ENCODE data around the gene PTGES2.

Gene PTGES2

DNA sequence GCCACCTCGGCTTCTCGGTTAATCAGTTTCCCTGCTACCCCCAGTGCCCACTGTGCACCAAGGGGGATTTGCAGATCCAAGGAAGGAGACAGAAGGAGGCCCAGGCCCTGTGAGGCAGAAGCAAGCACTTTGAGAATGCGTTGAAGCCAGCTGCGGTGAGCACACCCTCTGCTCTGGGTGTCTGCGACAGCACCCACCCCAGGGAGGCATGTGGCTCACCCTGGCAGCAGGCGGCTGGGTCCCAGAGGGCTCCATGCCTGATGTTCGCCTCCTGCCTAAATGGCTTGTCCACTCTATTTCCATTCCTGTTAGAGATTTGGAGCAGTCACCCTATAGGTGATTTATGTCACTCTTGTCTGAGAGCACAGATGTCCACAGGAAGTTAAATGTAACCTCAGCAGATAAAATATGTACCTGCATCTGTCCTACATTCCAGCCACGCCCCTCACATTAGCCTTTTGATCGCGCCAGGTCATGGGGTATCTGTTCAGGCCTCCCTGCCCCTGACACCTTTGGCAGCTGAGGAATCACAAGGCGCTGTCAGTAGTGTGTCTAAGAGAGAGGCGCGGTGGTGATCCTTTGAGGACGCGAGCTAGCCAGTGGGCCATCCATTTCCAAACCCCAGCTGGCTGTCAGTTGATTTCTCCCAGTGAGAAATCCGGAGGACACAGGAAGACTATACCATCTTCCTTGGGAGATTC lies 28.1 kb downstream of the PTGES2 start:
- DNase-seq (ENCODE audit: low read depth) = no peak
- no peak overlapping the region for H3K4me3 ChIP-seq (ENCODE audit: low read depth, low read length)
- TF ChIP-seq, protein P1, sequence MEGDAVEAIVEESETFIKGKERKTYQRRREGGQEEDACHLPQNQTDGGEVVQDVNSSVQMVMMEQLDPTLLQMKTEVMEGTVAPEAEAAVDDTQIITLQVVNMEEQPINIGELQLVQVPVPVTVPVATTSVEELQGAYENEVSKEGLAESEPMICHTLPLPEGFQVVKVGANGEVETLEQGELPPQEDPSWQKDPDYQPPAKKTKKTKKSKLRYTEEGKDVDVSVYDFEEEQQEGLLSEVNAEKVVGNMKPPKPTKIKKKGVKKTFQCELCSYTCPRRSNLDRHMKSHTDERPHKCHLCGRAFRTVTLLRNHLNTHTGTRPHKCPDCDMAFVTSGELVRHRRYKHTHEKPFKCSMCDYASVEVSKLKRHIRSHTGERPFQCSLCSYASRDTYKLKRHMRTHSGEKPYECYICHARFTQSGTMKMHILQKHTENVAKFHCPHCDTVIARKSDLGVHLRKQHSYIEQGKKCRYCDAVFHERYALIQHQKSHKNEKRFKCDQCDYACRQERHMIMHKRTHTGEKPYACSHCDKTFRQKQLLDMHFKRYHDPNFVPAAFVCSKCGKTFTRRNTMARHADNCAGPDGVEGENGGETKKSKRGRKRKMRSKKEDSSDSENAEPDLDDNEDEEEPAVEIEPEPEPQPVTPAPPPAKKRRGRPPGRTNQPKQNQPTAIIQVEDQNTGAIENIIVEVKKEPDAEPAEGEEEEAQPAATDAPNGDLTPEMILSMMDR (IDR thresholded peaks at IDR 0.05; ENCODE audit: low read depth, low read length, missing control alignments) = no peak

DNA sequence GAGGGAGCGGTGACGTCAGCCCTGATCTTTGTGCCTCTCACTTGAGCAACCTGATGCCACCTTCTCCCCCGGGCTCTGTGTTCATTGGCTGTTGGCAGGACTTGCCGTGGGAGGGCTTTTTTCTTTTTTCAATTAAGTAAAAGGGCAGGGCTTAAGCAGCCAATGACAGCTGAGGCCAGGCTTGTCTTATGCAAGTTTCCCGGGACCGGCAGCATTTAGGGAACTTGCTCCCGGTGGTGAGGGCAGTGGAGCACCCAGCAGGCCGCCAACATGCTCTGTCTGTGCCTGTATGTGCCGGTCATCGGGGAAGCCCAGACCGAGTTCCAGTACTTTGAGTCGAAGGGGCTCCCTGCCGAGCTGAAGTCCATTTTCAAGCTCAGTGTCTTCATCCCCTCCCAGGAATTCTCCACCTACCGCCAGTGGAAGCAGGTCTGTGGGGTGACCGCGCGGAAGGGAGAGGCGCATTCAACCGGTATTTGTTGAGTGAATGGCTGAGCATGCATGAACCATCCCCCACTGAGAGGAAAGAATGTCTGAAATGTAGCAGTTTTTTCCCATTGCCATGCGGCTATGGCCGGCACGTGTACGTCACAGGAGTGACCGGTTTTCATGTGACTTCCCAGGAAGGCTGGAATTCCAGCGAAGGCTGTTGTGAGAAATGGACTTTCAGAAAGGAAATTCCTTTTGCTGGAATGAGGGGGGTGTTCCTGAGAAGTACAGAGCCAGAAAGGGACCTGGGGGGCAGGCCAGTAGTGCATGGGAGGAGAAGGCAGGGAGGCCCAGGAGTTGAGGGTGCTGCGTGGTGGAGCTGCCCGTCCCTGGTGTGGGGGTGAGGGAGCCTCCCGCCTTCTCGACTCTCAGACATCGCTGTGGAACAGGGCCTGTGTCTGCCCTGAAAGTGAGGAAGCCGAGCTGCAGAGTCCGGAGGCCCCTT lies 29.0 kb downstream of the PTGES2 start:
- TF ChIP-seq, protein P1 (IDR thresholded peaks at IDR 0.05; ENCODE audit: low read depth, low read length, missing control alignments) = no peak
- no peak overlapping the region for H3K4me3 ChIP-seq (ENCODE audit: low read depth, low read length)
- no peak for DNase-seq (ENCODE audit: low read depth)

DNA sequence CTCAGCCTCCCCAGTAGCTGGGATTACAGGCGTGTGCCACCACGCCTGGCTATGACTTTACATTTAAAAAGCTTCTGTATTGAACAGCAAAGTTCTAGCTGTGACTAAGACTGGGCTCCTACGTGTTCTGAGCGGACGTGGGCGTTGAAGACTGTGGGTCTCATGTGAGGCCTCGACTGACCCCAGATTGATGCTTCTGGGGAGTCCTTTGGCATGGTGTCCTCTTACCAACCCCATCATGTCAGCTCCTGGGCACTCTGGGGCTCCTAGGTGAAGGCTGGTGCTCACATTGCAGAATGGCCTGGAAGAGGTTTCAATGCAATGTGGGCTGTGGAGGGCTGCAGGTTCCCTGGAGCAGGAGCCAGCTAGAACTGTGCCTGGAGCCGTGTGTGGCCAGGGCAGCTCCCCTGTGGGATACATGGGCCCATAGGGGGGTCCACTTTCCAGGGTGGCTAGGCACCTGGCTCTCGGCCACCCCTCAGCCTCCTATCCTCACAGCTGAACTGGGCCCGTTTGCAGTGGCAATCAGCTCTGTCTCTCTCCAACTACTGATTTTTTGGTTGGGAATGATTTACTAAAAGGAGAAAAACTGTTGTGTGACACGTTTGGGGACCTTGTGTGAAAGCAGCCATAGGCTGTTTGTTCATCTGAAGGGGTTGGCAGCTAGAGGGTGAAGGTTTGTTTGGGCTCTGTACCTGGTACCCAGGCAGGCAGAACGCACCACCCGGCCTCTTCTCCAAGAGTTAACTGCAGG lies 29.8 kb downstream of the PTGES2 start:
- TF ChIP-seq, protein P1 (IDR thresholded peaks at IDR 0.05; ENCODE audit: low read depth, low read length, missing control alignments) = no peak
- no peak for DNase-seq (ENCODE audit: low read depth)
- no peak overlapping the region for H3K4me3 ChIP-seq (ENCODE audit: low read depth, low read length)

DNA sequence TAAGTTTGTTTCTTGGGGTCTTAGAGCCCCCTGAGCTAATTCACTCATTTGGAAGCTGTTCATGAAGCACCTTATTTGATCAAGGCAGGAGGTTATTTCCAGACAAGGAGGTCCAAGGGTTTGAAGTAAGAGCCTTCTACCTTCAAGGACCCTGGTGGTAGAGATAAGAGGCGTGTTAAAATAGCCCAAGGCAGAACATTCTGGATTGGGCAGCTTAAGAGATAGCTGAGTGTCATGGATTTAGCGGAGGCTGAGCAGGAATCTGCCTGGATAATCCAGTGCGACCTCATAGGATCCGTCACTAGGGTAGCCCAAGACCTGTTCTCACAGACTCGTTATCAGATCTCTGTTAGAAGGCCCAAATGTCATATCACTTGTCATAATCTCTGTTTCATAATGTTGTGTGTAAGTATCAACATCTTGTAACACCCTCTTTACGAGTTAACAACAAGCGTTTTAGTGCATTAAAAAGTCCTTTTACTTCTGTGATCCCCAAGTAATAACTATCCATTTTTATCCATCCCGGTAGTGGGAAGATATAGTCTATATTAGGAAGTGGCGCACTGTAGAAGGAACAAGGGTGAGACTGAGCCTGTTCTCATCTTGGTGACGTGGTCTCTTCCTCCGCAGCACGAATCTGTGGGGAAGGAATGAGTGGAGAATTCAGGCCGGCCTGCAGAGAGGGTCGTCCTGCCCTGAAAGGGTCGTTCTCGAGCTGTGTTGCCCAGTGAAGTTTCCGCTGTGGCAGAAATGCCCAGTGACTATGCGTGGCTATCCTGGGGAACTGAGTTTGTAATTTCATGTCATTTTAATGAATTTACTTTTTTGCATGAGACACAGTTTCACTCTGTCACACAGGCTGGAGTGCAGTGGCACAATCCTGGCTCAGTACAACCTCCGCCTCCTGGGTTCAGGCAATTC lies 30.7 kb downstream of the PTGES2 start:
- TF ChIP-seq, protein P1 (IDR thresholded peaks at IDR 0.05; ENCODE audit: low read depth, low read length, missing control alignments) = no peak
- no peak overlapping the region for H3K4me3 ChIP-seq (ENCODE audit: low read depth, low read length)
- DNase-seq (ENCODE audit: low read depth) = no peak

DNA sequence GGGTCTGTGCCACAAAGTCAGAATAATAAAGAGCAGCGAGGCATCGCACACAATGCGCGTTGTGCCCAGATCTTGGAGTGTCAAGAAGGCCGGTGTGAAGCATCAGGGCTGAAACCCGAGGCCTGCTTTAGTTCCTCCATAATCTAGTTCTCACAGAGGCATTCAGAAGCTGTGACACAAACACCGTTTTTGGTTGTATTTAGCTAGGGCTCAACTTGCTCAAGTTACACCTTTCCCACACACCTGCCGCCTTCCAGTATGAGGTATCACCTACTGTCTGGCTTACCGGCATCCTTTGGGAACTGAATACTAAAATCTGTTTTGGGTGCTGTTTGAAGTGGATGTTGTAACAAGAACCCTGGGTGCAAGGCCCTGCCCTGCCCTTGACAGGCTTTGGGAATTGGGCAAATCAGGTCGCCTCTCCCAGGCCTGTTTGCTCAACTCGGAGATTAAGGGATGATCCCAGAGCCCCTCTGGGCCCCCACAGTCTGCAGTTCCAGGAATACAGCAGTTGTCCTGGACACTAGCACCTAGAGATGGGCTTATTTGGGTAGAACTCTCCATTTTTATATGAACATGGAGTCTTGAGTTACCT lies 32.5 kb downstream of the PTGES2 start:
- no peak for DNase-seq (ENCODE audit: low read depth)
- TF ChIP-seq, protein P1 (IDR thresholded peaks at IDR 0.05; ENCODE audit: low read depth, low read length, missing control alignments) = no peak
- no peak overlapping the region for H3K4me3 ChIP-seq (ENCODE audit: low read depth, low read length)

All from GM12864 (cell line).